Brain microvascular endothelial cell (primary cell): Measurements from ENCODE around the gene TNS1.

Experiments used
- DNase-seq: peaks from one replicate; pipeline ENCODE4 v3.0.0-alpha.2; 2020
- H3K27ac ChIP-seq: fragments of 250-450 bp; sonication (Bioruptor Pico); 2 replicates; pipeline ENCODE4 v1.5.1; 2020; ENCODE audit warnings: mild to moderate bottlenecking, moderate library complexity
- H3K27me3 ChIP-seq: fragments of 250-450 bp; sonication (Bioruptor Pico); replicated peaks from 2 replicates; pipeline ENCODE4 v1.5.1; 2020; ENCODE audit warnings: mild to moderate bottlenecking
- H3K36me3 ChIP-seq: fragments of 250-450 bp; sonication (Bioruptor Pico); replicated peaks from 2 replicates; pipeline ENCODE4 v1.5.1; 2020; ENCODE audit warnings: mild to moderate bottlenecking
- H3K4me3 ChIP-seq: 2 replicates; pipeline ENCODE4 v1.5.1; 2011; ENCODE audit warnings: low read depth, mild to moderate bottlenecking, control low read depth, low read length, moderate library complexity
- CTCF ChIP-seq: IDR thresholded peaks from 2 replicates; pipeline ENCODE4 v1.5.1; 2011; ENCODE audit warnings: low read depth, mild to moderate bottlenecking, moderate library complexity, low read length, control low read depth, inconsistent platforms; ENCODE audit errors: missing control alignments
- in situ Hi-C: cut with HindIII; loops from 2 replicates; pipeline ENCODE4 v1.10.0; 2017; ENCODE audit warnings: low sequenced_read_pairs, low pct_ligation_motif_present

Gene TNS1

GRCh38 chr2:217987391-217987790 is 15.4 kb downstream of the TNS1 start:
- in situ Hi-C loops = no loop called here
- Histone ChIP-seq H3K27ac (no peak overlapping the region), H3K36me3 (no peaks in the 10 kb centered on the region), H3K4me3 (no peak overlapping the region), H3K27me3 (no peaks in the 10 kb centered on the region)
- no peak for TF ChIP-seq CTCF
- DNase-seq = no peak

- Histone ChIP-seq H3K27ac (no peak overlapping the region), H3K36me3 (no peaks in the 10 kb centered on the region), H3K27me3 (no peaks in the 10 kb centered on the region), H3K4me3 (no peak overlapping the region)
- in situ Hi-C loops = no loop called here
- no peak for TF ChIP-seq CTCF
- no peak for DNase-seq
Measured at GRCh38 chr2:217986256-217986961, 16.4 kb downstream of the TNS1 start.

GRCh38 chr2:217983276-217984233 is 19.2 kb downstream of the TNS1 start:
- DNase-seq = no peak
- TF ChIP-seq CTCF = no peak
- H3K4me3 ChIP-seq = no peak overlapping the region

GRCh38 chr2:217981971-217982370 is 20.8 kb downstream of the TNS1 start:
- TF ChIP-seq CTCF = no peak
- H3K36me3 ChIP-seq = no peaks in the 10 kb centered on the region
- in situ Hi-C loops = no loop called here

More at GRCh38 chr2:217983276-217984233, 19.2 kb downstream of the TNS1 start:
- Histone ChIP-seq H3K27me3 (no peaks in the 10 kb centered on the region), H3K27ac (no peak overlapping the region), H3K36me3 (no peaks in the 10 kb centered on the region)
- in situ Hi-C loops = no loop called here

GRCh38 chr2:217981084-217981730 is 21.6 kb downstream of the TNS1 start:
- no peak for TF ChIP-seq CTCF
- DNase-seq = no peak
- no peak overlapping the region for H3K27ac ChIP-seq
- H3K27me3 ChIP-seq = no peaks in the 10 kb centered on the region
- in situ Hi-C loops = no loop called here
- H3K4me3 ChIP-seq = no peak overlapping the region
- H3K36me3 ChIP-seq = no peaks in the 10 kb centered on the region

More at GRCh38 chr2:217981971-217982370, 20.8 kb downstream of the TNS1 start:
- DNase-seq = no peak
- Histone ChIP-seq H3K27ac (no peak overlapping the region), H3K4me3 (no peak overlapping the region), H3K27me3 (no peaks in the 10 kb centered on the region)
